ENCODE measurements around the gene DAW1.
"Not testable (repeated sequence)": the region's sequence is repeated elsewhere in the genome, so short reads cannot be mapped to it uniquely, and the experiment has no call there.

DAW1 gene

GRCh38 chr2:227914362-227914761, 42.9 kb downstream of the DAW1 start:
- TF ChIP-seq, protein P1, sequence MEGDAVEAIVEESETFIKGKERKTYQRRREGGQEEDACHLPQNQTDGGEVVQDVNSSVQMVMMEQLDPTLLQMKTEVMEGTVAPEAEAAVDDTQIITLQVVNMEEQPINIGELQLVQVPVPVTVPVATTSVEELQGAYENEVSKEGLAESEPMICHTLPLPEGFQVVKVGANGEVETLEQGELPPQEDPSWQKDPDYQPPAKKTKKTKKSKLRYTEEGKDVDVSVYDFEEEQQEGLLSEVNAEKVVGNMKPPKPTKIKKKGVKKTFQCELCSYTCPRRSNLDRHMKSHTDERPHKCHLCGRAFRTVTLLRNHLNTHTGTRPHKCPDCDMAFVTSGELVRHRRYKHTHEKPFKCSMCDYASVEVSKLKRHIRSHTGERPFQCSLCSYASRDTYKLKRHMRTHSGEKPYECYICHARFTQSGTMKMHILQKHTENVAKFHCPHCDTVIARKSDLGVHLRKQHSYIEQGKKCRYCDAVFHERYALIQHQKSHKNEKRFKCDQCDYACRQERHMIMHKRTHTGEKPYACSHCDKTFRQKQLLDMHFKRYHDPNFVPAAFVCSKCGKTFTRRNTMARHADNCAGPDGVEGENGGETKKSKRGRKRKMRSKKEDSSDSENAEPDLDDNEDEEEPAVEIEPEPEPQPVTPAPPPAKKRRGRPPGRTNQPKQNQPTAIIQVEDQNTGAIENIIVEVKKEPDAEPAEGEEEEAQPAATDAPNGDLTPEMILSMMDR (IDR thresholded peaks at IDR 0.05; ENCODE audit: insufficient read depth, low read length, poor library complexity, severe bottlenecking) = no peak
- Histone ChIP-seq H3K27me3 (replicated peaks; ENCODE audit: control insufficient read depth, insufficient read depth, low read length) (no peaks in the 10 kb centered on the region), H3K36me3 (ENCODE audit: control insufficient read depth, insufficient read depth, low read length) (no peaks in the 10 kb centered on the region), H3K4me3 (replicated peaks; ENCODE audit: low read depth, low read length) (no peak overlapping the region)
- no peak for DNase-seq (ENCODE audit: extremely low read depth, insufficient read length)

- Histone ChIP-seq H3K36me3 (ENCODE audit: control insufficient read depth, insufficient read depth, low read length) (no peaks in the 10 kb centered on the region), H3K27me3 (replicated peaks; ENCODE audit: control insufficient read depth, insufficient read depth, low read length) (no peaks in the 10 kb centered on the region), H3K4me3 (replicated peaks; ENCODE audit: low read depth, low read length) (no peak overlapping the region)
- no peak for DNase-seq (ENCODE audit: extremely low read depth, insufficient read length)
- TF ChIP-seq, protein P1 (IDR thresholded peaks at IDR 0.05; ENCODE audit: insufficient read depth, low read length, poor library complexity, severe bottlenecking) = no peak
Measured at GRCh38 chr2:227921648-227922047, 50.2 kb downstream of the DAW1 start.

DNA sequence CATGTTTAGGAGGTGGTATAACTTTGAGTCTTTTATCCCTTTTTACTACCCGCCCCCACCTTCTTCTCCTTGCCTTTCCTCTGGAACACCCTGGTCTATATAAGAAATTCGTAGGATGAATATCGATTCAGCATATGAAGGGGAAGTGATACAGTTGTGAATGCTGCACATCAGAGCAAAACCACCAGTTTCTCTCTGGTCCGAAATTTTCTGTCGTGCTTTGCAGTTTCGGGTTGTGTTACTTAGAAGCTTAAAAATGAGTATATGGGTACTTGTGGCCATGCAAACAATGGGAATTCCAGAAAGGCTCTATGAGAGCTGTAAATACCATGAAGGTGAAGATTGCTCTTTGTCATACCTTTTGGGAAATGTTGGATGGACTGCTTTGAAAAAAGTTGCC, 60.6 kb downstream of the DAW1 start:
- no peaks in the 10 kb centered on the region; the same call in 1 of the 2 replicates for H3K27me3 ChIP-seq (replicated peaks; ENCODE audit: control insufficient read depth, insufficient read depth, low read length)
- TF ChIP-seq, protein P1 (IDR thresholded peaks at IDR 0.05; ENCODE audit: insufficient read depth, low read length, poor library complexity, severe bottlenecking) = no peak
- H3K36me3 ChIP-seq (ENCODE audit: control insufficient read depth, insufficient read depth, low read length) = no peaks in the 10 kb centered on the region
- H3K4me3 ChIP-seq (replicated peaks; ENCODE audit: low read depth, low read length) = no peak overlapping the region
- no peak for DNase-seq (ENCODE audit: extremely low read depth, insufficient read length)

DNA sequence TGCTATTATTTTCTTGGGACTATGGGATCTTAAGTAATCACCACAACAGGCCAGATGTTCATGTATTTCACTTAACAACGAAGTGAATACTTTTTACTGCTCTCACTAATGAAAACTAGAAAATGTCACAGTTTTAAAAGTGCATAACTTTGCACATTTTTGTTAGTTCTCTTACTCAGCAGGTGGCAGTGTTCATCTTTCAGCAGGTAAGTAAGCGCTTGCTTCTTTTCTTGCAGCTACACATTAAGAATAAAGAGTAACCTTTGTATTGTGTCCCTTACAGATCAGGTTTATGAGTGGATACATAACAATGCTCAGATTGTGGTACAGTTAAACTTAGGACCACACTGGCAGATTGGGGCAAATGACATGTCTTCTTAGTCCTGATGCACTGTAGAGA, 61.0 kb downstream of the DAW1 start:
- no peaks in the 10 kb centered on the region for H3K36me3 ChIP-seq (ENCODE audit: control insufficient read depth, insufficient read depth, low read length)

GRCh38 chr2:227933884-227934283, 62.5 kb downstream of the DAW1 start:
- no peaks in the 10 kb centered on the region for H3K36me3 ChIP-seq (ENCODE audit: control insufficient read depth, insufficient read depth, low read length)
- no peak for DNase-seq (ENCODE audit: extremely low read depth, insufficient read length)
- TF ChIP-seq, protein P1 (IDR thresholded peaks at IDR 0.05; ENCODE audit: insufficient read depth, low read length, poor library complexity, severe bottlenecking) = no peak
- H3K4me3 ChIP-seq (replicated peaks; ENCODE audit: low read depth, low read length) = no peak overlapping the region
- H3K27me3 ChIP-seq (replicated peaks; ENCODE audit: control insufficient read depth, insufficient read depth, low read length) = no peaks in the 10 kb centered on the region; the same call in 1 of the 2 replicates

More for the DNA sequence above, 61.0 kb downstream of the DAW1 start:
- no peak overlapping the region for H3K4me3 ChIP-seq (replicated peaks; ENCODE audit: low read depth, low read length)
- no peak for DNase-seq (ENCODE audit: extremely low read depth, insufficient read length)
- TF ChIP-seq, protein P1 (IDR thresholded peaks at IDR 0.05; ENCODE audit: insufficient read depth, low read length, poor library complexity, severe bottlenecking) = peak; percentile 27
- no peaks in the 10 kb centered on the region; the same call in 1 of the 2 replicates for H3K27me3 ChIP-seq (replicated peaks; ENCODE audit: control insufficient read depth, insufficient read depth, low read length)

- not testable (repeated sequence) for H3K27me3 ChIP-seq (replicated peaks; ENCODE audit: control insufficient read depth, insufficient read depth, low read length); H3K4me3 ChIP-seq (replicated peaks; ENCODE audit: low read depth, low read length); H3K36me3 ChIP-seq (ENCODE audit: control insufficient read depth, insufficient read depth, low read length); DNase-seq (ENCODE audit: extremely low read depth, insufficient read length)
Measured at GRCh38 chr2:227936249-227936648, 64.8 kb downstream of the DAW1 start.
